Measurements from ENCODE around the gene FCRLA.

DNA sequence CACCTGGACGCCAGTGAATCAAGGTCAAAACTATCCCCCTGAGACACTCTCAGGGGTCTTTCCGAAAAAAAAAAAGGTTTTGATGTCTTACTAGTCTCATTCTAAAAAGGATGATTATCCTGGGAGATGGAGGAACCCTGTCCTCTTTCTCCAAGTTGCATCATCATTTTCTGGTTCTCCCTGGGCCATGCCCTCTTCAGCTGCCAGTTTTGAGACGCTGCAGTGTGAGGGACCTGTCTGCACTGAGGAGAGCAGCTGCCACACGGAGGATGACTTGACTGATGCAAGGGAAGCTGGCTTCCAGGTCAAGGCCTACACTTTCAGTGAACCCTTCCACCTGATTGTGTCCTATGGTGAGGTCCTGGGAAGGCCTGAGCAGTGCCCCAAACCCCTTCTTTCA, 3.5 kb downstream of the FCRLA start:
- TF ChIP-seq, protein P1, sequence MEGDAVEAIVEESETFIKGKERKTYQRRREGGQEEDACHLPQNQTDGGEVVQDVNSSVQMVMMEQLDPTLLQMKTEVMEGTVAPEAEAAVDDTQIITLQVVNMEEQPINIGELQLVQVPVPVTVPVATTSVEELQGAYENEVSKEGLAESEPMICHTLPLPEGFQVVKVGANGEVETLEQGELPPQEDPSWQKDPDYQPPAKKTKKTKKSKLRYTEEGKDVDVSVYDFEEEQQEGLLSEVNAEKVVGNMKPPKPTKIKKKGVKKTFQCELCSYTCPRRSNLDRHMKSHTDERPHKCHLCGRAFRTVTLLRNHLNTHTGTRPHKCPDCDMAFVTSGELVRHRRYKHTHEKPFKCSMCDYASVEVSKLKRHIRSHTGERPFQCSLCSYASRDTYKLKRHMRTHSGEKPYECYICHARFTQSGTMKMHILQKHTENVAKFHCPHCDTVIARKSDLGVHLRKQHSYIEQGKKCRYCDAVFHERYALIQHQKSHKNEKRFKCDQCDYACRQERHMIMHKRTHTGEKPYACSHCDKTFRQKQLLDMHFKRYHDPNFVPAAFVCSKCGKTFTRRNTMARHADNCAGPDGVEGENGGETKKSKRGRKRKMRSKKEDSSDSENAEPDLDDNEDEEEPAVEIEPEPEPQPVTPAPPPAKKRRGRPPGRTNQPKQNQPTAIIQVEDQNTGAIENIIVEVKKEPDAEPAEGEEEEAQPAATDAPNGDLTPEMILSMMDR (IDR thresholded peaks at IDR 0.05 in 8 of 11, conservative IDR thresholded peaks at IDR 0.05 in 3 of 11): no peak
- no peak for TF ChIP-seq POLR2A (IDR thresholded peaks at IDR 0.05)
